ENCODE data around the gene MBNL2.

- no peak for TF ChIP-seq CTCF (conservative IDR thresholded peaks at IDR 0.05; ENCODE audit: low read length)
- TF ChIP-seq EZH2phosphoT487 (IDR thresholded peaks at IDR 0.05; ENCODE audit: borderline replicate concordance, low read depth, low read length) = no peak
Measured at GRCh38 chr13:97413694-97414093, 191.6 kb downstream of the MBNL2 start.

Data from OCI-LY7 (cell line).